Sigmoid colon (tissue), 4 donors: ENCODE measurements around the gene TCEAL1.
A peak's percentile ranks its signal among the peaks of the same experiment; 100 is the strongest.

ENCODE experiments used
- CTCF ChIP-seq, 4 experiments: fragments of 450-650 bp in 3 of 4; fragments of 200-600 bp in 1 of 4; IDR thresholded peaks; one replicate each; pipeline ENCODE4 v1.5.1; 2016 to 2019; ENCODE audit warnings: antibody characterized with exemption in 4 of 4, mild to moderate bottlenecking in 3 of 4, moderate library complexity in 2 of 4
- EP300 ChIP-seq, 4 donors: sonication (generic); formaldehyde crosslinking; IDR thresholded peaks; one replicate each; pipeline ENCODE4 v1.6.1; 2017; ENCODE audit warnings: antibody characterized with exemption in 4 of 4
- POLR2A ChIP-seq, 2 donors: fragments of 450-650 bp; IDR thresholded peaks; one replicate each; pipeline ENCODE4 v1.6.1; 2016; ENCODE audit warnings: antibody characterized with exemption in 2 of 2, mild to moderate bottlenecking in 2 of 2, moderate library complexity in 2 of 2
- POLR2AphosphoS5 ChIP-seq, 4 donors: sonication (generic); formaldehyde crosslinking; IDR thresholded peaks; one replicate each; pipeline ENCODE4 v1.6.1; 2017; ENCODE audit warnings: antibody characterized with exemption in 4 of 4

GRCh38 chrX:103607364-103608305, 21.1 kb upstream of the TCEAL1 start, which contains the start of gene TCEAL3:
- no peak for TF ChIP-seq CTCF (IDR thresholded peaks at IDR 0.05)
- peak; percentile 64 to 92 (median 78) for TF ChIP-seq POLR2AphosphoS5 (IDR thresholded peaks at IDR 0.05)
- peak; percentile 24 to 40 for TF ChIP-seq POLR2A (IDR thresholded peaks at IDR 0.05)
- TF ChIP-seq EP300 (IDR thresholded peaks at IDR 0.05): no peak
